Measurements from ENCODE around the gene PODN. TPM values are rescaled to one million over a fixed set of nuclear protein-coding genes. Genes with fewer than 3 reads are reported as not detected.

Gene PODN
- total and polyA plus RNA-seq, 2 donors (not counting 3 experiments of a cell fraction or from before 2014, with no cell fraction given) = 1.3 to 1.5 TPM

DNA sequence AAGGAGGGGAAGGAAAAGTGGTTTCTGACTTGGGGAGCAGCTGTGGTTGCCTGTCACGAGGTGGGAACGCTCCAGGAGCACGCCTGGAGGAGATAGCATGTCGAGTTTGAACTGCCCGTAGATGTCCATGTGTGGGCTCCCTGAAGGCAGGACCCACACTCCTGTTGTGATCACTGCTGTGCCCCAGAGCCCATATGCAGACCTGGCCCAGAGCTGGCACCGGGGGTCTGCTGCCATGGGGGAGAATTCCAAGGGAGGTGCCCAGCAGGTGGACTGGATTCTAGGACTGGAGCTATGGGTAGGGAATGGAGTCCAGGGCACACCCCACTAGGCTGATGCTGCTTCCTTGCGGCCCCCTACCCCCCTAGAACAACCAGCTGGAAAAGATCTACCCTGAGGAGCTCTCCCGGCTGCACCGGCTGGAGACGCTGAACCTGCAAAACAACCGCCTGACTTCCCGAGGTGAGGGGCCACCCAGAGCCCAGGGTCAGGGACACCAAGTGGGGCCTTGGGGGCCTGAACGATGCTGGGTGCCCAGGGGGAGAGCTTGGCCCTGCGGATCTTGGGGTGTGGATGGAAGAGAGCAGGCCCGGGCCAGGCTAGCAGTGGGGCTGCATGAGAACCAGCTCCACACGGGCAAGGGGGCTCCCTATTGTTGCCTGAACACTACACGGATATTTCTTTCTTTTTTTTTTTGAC, 9.3 kb downstream of the PODN start:
- Histone ChIP-seq H2AFZ (ENCODE audit: low read depth, low read length) (no peak overlapping the region), H4K20me1 (replicated peaks; ENCODE audit: control insufficient read depth, extremely low read depth, insufficient read depth, low read length) (no peaks in the 10 kb centered on the region), H3K27me3 (ENCODE audit: control insufficient read depth in 2 of 2, insufficient read depth in 2 of 2, low read length in 2 of 2) (no peaks in the 10 kb centered on the region), H3K36me3 (ENCODE audit: control insufficient read depth in 2 of 2, extremely low read depth in 1 of 2, insufficient read depth in 2 of 2, low read length in 2 of 2) (no peaks in the 10 kb centered on the region), H3K9ac (replicated peaks; ENCODE audit: extremely low read depth, insufficient read depth, low read length) (no peak overlapping the region), H3K4me1 (ENCODE audit: control insufficient read depth, extremely low read depth, insufficient read depth, low read length) (no peaks in the 10 kb centered on the region), H3K27ac (ENCODE audit: insufficient read depth, low read depth, low read length) (no peak overlapping the region), H3K79me2 (ENCODE audit: control insufficient read depth, insufficient read depth, low read length) (no peaks in the 10 kb centered on the region), H3K4me2 (ENCODE audit: insufficient read depth, low read length) (no peak overlapping the region), H3K9me3 (replicated peaks; ENCODE audit: control insufficient read depth, insufficient read depth, low read length) (no peaks in the 10 kb centered on the region), H3K9me1 (replicated peaks; ENCODE audit: control insufficient read depth, extremely low read depth, insufficient read depth, low read length) (no peaks in the 10 kb centered on the region), H3K4me3 (replicated peaks in 1 of 3; ENCODE audit: insufficient read depth in 1 of 3, low read depth in 1 of 3, low read length in 3 of 3) (no peak overlapping the region)
- intact Hi-C loops (cut with micrococcal nuclease) = no loop called here
- FAIRE-seq (no peak), DNase-seq (ENCODE audit: low read depth, low spot score) (no peak)
- BruUV-seq (replicated peaks) = no TSS peak
- POLR2A ChIA-PET = interaction anchor here (0.6 kb wide), 1 partner anchor 345 kb away, joined by 3 read pairs; no protein-coding TSS in a partner anchor
- TF ChIP-seq EZH2 (IDR thresholded peaks at IDR 0.05; ENCODE audit: borderline replicate concordance, low read depth, low read length, severe bottlenecking) (no peak), MYC (IDR thresholded peaks at IDR 0.05; ENCODE audit: low read depth, low read length) (no peak), FOS (IDR thresholded peaks at IDR 0.05; ENCODE audit: borderline replicate concordance, insufficient read depth, low read length) (no peak), POLR2A (IDR thresholded peaks at IDR 0.05; ENCODE audit: low read depth, low read length) (no peak), POLR2AphosphoS5 (IDR thresholded peaks at IDR 0.05; ENCODE audit: insufficient read depth, low read depth, low read length) (no peak), JUN (IDR thresholded peaks at IDR 0.05; ENCODE audit: borderline replicate concordance, insufficient read depth, insufficient read length, low read depth) (no peak), GATA2 (IDR thresholded peaks at IDR 0.05; ENCODE audit: insufficient read depth, insufficient read length, low read depth, low read length) (no peak)
- TF ChIP-seq, protein P1, sequence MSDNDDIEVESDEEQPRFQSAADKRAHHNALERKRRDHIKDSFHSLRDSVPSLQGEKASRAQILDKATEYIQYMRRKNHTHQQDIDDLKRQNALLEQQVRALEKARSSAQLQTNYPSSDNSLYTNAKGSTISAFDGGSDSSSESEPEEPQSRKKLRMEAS (IDR thresholded peaks at IDR 0.05; ENCODE audit: insufficient read depth, insufficient read length) = no peak
- TF ChIP-seq, protein P2, sequence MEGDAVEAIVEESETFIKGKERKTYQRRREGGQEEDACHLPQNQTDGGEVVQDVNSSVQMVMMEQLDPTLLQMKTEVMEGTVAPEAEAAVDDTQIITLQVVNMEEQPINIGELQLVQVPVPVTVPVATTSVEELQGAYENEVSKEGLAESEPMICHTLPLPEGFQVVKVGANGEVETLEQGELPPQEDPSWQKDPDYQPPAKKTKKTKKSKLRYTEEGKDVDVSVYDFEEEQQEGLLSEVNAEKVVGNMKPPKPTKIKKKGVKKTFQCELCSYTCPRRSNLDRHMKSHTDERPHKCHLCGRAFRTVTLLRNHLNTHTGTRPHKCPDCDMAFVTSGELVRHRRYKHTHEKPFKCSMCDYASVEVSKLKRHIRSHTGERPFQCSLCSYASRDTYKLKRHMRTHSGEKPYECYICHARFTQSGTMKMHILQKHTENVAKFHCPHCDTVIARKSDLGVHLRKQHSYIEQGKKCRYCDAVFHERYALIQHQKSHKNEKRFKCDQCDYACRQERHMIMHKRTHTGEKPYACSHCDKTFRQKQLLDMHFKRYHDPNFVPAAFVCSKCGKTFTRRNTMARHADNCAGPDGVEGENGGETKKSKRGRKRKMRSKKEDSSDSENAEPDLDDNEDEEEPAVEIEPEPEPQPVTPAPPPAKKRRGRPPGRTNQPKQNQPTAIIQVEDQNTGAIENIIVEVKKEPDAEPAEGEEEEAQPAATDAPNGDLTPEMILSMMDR (IDR thresholded peaks at IDR 0.05; ENCODE audit: extremely low read depth in 1 of 2, insufficient read depth in 1 of 2, low read depth in 1 of 2, low read length in 2 of 2) = no peak
- dilution Hi-C loops (cut with MboI; ENCODE audit: extremely low pct_ligation_motif_present, low sequenced_read_pairs) = no loop called here
- CTCF ChIA-PET = interaction anchor here (1.1 to 1.5 kb wide), 3 partner anchors 16 to 111 kb away, joined by 3 to 4 read pairs (median 4); no protein-coding TSS in a partner anchor
